PC-3 (cell line): Measurements from ENCODE around the gene DCAF5. TPM values are rescaled to one million over a fixed set of nuclear protein-coding genes. Genes with fewer than 3 reads are reported as not detected.

ENCODE experiments used
- ATAC-seq: fragments of 200-7000 bp; cut with Tn5 transposase; 2 replicates; pipeline ENCODE4 v1.9.1; 2020; ENCODE audit warnings: mild to moderate bottlenecking, moderate library complexity
- BruUV-seq: library from RNA; stranded (reverse); fragments of 400-500 nt; replicated peaks from 2 replicates; lab custom pipeline; 2021; lab: Mats Ljungman, UMichigan
- CTCF ChIA-PET: fragments of 300-600 bp; sonication (Branson Sonifier 250); formaldehyde crosslinking; loops from one replicate; lab custom pipeline; 2022; ENCODE audit warnings: antibody characterized with exemption; lab: Charles Lee
- POLR2A ChIA-PET: fragments of 300-600 bp; sonication (Branson Sonifier 250); formaldehyde crosslinking; loops from one replicate; lab custom pipeline; 2022; ENCODE audit warnings: antibody characterized with exemption; ENCODE audit not compliant: unreplicated experiment; lab: Charles Lee
- DNase-seq: peaks from one replicate; pipeline ENCODE4 v3.0.0-alpha.2; 2015
- H2AFZ ChIP-seq: fragments of 300-600 bp; sonication (generic); 2 replicates; pipeline ENCODE4 v1.6.0; 2016; ENCODE audit warnings: antibody characterized with exemption, low read length
- H3F3A ChIP-seq: fragments of 300-600 bp; sonication (generic); one replicate; pipeline ENCODE4 v1.6.0; 2017; ENCODE audit warnings: antibody characterized with exemption, low read length, control low read depth, mild to moderate bottlenecking; ENCODE audit not compliant: unreplicated experiment
- H3K27ac ChIP-seq: fragments of 300-600 bp; sonication (generic); 2 replicates; pipeline ENCODE4 v1.5.1; 2016; ENCODE audit warnings: mild to moderate bottlenecking, low read length
- H3K27me3 ChIP-seq: fragments of 300-600 bp; sonication (generic); 2 replicates; pipeline ENCODE4 v1.6.1; 2016; ENCODE audit warnings: low read length, mixed read lengths
- H3K36me3 ChIP-seq: fragments of 300-600 bp; sonication (generic); 2 replicates; pipeline ENCODE4 v1.6.1; 2016; ENCODE audit warnings: low read depth, mixed run types, low read length, mixed read lengths
- H3K4me1 ChIP-seq: fragments of 300-600 bp; sonication (generic); 2 replicates; pipeline ENCODE4 v1.5.1; 2016; ENCODE audit warnings: low read length; ENCODE audit not compliant: insufficient read depth
- H3K4me2 ChIP-seq: fragments of 300-600 bp; sonication (generic); 2 replicates; pipeline ENCODE4 v1.6.0; 2016; ENCODE audit warnings: low read length
- H3K4me3 ChIP-seq: fragments of 300-600 bp; sonication (generic); 2 replicates; pipeline ENCODE4 v1.5.1; 2016; ENCODE audit warnings: mild to moderate bottlenecking, low read length, mixed read lengths
- H3K79me2 ChIP-seq: fragments of 300-600 bp; sonication (generic); 2 replicates; pipeline ENCODE4 v1.6.1; 2017; ENCODE audit warnings: low read length, mixed read lengths
- H3K9ac ChIP-seq: fragments of 300-600 bp; sonication (generic); 2 replicates; pipeline ENCODE4 v1.6.0; 2016; ENCODE audit warnings: mild to moderate bottlenecking, low read length
- H3K9me2 ChIP-seq: fragments of 300-600 bp; sonication (generic); replicated peaks from 2 replicates; pipeline ENCODE4 v1.6.1; 2016; ENCODE audit warnings: mixed run types, low read length, mixed read lengths
- H3K9me3 ChIP-seq: fragments of 300-600 bp; sonication (generic); 2 replicates; pipeline ENCODE4 v1.6.1; 2016; ENCODE audit warnings: low read length, mixed read lengths
- H4K20me1 ChIP-seq: fragments of 300-600 bp; sonication (generic); 2 replicates; pipeline ENCODE4 v1.6.1; 2016; ENCODE audit warnings: low read length, mixed read lengths
- CTCF ChIP-seq: fragments of 300-600 bp; sonication (generic); conservative IDR thresholded peaks from 2 replicates; pipeline ENCODE4 v1.5.1; 2017; ENCODE audit warnings: antibody characterized with exemption, low read depth, mild to moderate bottlenecking, low read length
- EZH2 ChIP-seq: fragments of 300-600 bp; sonication (generic); IDR thresholded peaks from one replicate; pipeline ENCODE4 v1.6.1; 2017; ENCODE audit warnings: antibody characterized with exemption, mild to moderate bottlenecking, low read length; ENCODE audit not compliant: unreplicated experiment
- EZH2phosphoT487 ChIP-seq: fragments of 300-600 bp; sonication (generic); IDR thresholded peaks from 2 replicates; pipeline ENCODE4 v1.6.1; 2018; ENCODE audit warnings: mild to moderate bottlenecking, antibody characterized with exemption, low read length, borderline replicate concordance
- intact Hi-C: fragments of 100-400 bp; cut with micrococcal nuclease; formaldehyde crosslinking; loops from 2 replicates; pipeline ENCODE4 v1.9.0; 2023
- total RNA-seq: library from RNA; depleted of rRNA; stranded (reverse); fragments of >200 nt; gene quantifications from 2 replicates; pipeline ENCODE4 v1.2.3, GENCODE V29; 2014

The DCAF5 gene
- total RNA-seq, 1 experiment from 2014 or later: 17.5 TPM

- ATAC-seq: no peak
- no peak overlapping the region for H3K27ac ChIP-seq
Measured at GRCh38 chr14:69096781-69097475, 56.0 kb downstream of the DCAF5 start.

GRCh38 chr14:69096246-69096645 is 56.7 kb downstream of the DCAF5 start:
- H3K4me1 ChIP-seq: peaks cover 12% of the 10 kb centered on the region
- H3K27me3 ChIP-seq: no peaks in the 10 kb centered on the region
- TF ChIP-seq EZH2: no peak
- TF ChIP-seq EZH2phosphoT487: no peak
- TF ChIP-seq CTCF: no peak
- H3K4me2 ChIP-seq: no peak overlapping the region
- H3K9me2 ChIP-seq: no peaks in the 10 kb centered on the region
- CTCF ChIA-PET: no interaction called here
- peaks cover 3% of the 10 kb centered on the region; the same call in 1 of the 2 replicates for H3K36me3 ChIP-seq
- DNase-seq: no peak
- POLR2A ChIA-PET: no interaction called here
- no peak overlapping the region for H3K9ac ChIP-seq
- H3F3A ChIP-seq: no peaks in the 10 kb centered on the region
- intact Hi-C loops: no loop called here
- no peak overlapping the region for H3K4me3 ChIP-seq
- ATAC-seq: no peak
- no peaks in the 10 kb centered on the region for H3K9me3 ChIP-seq
- no peak overlapping the region for H3K27ac ChIP-seq
- H3K79me2 ChIP-seq: no peaks in the 10 kb centered on the region
- no peak overlapping the region for H2AFZ ChIP-seq
- no peaks in the 10 kb centered on the region for H4K20me1 ChIP-seq
- BruUV-seq: no TSS peak

More at GRCh38 chr14:69096781-69097475, 56.0 kb downstream of the DCAF5 start:
- Histone ChIP-seq H3K79me2 (no peaks in the 10 kb centered on the region), H3F3A (no peaks in the 10 kb centered on the region), H3K9me2 (no peaks in the 10 kb centered on the region), H3K9ac (no peak overlapping the region), H3K4me1 (peaks cover 16% of the 10 kb centered on the region), H3K36me3 (no peaks in the 10 kb centered on the region; the same call in 1 of the 2 replicates), H4K20me1 (no peaks in the 10 kb centered on the region), H2AFZ (no peak overlapping the region), H3K27me3 (no peaks in the 10 kb centered on the region), H3K9me3 (no peaks in the 10 kb centered on the region), H3K4me2 (no peak overlapping the region), H3K4me3 (no peak overlapping the region)
- DNase-seq: no peak
- intact Hi-C loops: no loop called here
- peak; percentile 38; the same call in 1 of the 2 replicates for TF ChIP-seq CTCF
- no peak for TF ChIP-seq EZH2phosphoT487
- ChIA-PET CTCF (no interaction called here), POLR2A (interaction anchor here (0.6 to 0.7 kb wide), 2 partner anchors 200 to 212 kb away, joined by 4 to 14 read pairs; no protein-coding TSS in a partner anchor)
- BruUV-seq: no TSS peak

- H3F3A ChIP-seq: no peaks in the 10 kb centered on the region
- ChIA-PET POLR2A (interaction anchor here (0.6 kb wide), 1 partner anchor 56 kb away, joined by 6 read pairs; no protein-coding TSS in a partner anchor), CTCF (no interaction called here)
- no peak overlapping the region for H3K9ac ChIP-seq
- no peaks in the 10 kb centered on the region for H3K9me3 ChIP-seq
- no peaks in the 10 kb centered on the region for H3K9me2 ChIP-seq
- H3K4me1 ChIP-seq: peaks cover 12% of the 10 kb centered on the region
- TF ChIP-seq EZH2 (no peak), CTCF (no peak), EZH2phosphoT487 (no peak)
- peaks cover 14% of the 10 kb centered on the region for H3K36me3 ChIP-seq
- H3K4me2 ChIP-seq: no peak overlapping the region
- no peak for ATAC-seq
- intact Hi-C loops: loop anchor here (1.0 to 5.0 kb wide), 2 partner anchors 15 to 87 kb away; no protein-coding TSS in a partner anchor
- DNase-seq: no peak
- no peak overlapping the region for H3K4me3 ChIP-seq
- H3K27ac ChIP-seq: no peak overlapping the region
- no peaks in the 10 kb centered on the region for H3K27me3 ChIP-seq
- BruUV-seq: no TSS peak
- H3K79me2 ChIP-seq: no peaks in the 10 kb centered on the region
- H2AFZ ChIP-seq: no peak overlapping the region
- H4K20me1 ChIP-seq: no peaks in the 10 kb centered on the region
Measured at GRCh38 chr14:69094481-69094880, 58.4 kb downstream of the DCAF5 start.
